Fibroblast of the aortic adventitia (primary cell): Measurements from ENCODE around the gene FSTL5. TPM values are rescaled to one million over a fixed set of nuclear protein-coding genes. Genes with fewer than 3 reads are reported as not detected.

Experiments
- DNase-seq: peaks from one replicate; pipeline ENCODE4 v3.0.0-alpha.2; 2010; ENCODE audit warnings: low read depth
- H3K4me3 ChIP-seq: 2 replicates; pipeline ENCODE4 v1.5.1; 2011; ENCODE audit warnings: low read depth, mild to moderate bottlenecking, control low read depth, low read length, moderate library complexity
- total RNA-seq: library from RNA; depleted of rRNA; stranded (reverse); fragments of >200 nt; gene quantifications from 2 replicates; pipeline ENCODE4 v1.2.3, GENCODE V29; 2012; ENCODE audit warnings: low replicate concordance
- TF ChIP-seq, protein P1 (sequence below): IDR thresholded peaks from 2 replicates; pipeline ENCODE4 v1.5.1; 2011; ENCODE audit warnings: mild to moderate bottlenecking, low read length, control low read depth, inconsistent platforms; ENCODE audit not compliant: insufficient read depth

Gene FSTL5
- total RNA-seq, 1 donor, result under 0.01 TPM

DNA sequence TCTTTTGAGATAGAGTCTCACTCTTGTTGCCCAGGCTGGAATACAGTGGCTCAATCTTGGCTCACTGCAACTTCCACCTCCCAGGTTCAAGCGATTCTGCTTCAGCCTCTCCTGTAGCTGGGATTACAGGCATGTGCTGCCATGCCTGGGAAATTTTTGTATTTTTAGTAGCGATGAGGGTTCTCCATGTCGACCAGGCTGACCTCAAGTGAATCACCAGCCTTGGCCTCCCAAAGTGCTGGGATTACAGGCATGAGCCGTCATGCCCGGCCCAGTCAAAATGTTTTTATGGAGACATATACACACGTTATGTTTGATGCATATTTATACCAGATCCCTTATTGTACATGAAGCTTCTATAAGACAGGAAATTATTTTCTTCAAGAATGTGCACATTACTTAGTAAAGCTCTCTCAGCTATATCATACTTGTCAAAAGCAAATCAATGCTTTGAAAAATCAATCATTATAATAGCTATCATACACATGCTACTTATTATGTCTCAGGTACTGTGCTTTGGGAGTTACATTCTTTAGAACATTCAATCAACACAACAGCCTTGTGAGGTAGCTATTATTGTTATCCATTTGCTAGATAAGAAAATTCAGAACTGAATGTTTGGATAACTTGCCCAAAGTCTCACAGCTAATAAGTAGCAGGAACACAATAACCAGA lies 269.2 kb downstream of the FSTL5 start:
- no peak overlapping the region for H3K4me3 ChIP-seq
- TF ChIP-seq, protein P1, sequence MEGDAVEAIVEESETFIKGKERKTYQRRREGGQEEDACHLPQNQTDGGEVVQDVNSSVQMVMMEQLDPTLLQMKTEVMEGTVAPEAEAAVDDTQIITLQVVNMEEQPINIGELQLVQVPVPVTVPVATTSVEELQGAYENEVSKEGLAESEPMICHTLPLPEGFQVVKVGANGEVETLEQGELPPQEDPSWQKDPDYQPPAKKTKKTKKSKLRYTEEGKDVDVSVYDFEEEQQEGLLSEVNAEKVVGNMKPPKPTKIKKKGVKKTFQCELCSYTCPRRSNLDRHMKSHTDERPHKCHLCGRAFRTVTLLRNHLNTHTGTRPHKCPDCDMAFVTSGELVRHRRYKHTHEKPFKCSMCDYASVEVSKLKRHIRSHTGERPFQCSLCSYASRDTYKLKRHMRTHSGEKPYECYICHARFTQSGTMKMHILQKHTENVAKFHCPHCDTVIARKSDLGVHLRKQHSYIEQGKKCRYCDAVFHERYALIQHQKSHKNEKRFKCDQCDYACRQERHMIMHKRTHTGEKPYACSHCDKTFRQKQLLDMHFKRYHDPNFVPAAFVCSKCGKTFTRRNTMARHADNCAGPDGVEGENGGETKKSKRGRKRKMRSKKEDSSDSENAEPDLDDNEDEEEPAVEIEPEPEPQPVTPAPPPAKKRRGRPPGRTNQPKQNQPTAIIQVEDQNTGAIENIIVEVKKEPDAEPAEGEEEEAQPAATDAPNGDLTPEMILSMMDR, result no peak
- no peak for DNase-seq

DNA sequence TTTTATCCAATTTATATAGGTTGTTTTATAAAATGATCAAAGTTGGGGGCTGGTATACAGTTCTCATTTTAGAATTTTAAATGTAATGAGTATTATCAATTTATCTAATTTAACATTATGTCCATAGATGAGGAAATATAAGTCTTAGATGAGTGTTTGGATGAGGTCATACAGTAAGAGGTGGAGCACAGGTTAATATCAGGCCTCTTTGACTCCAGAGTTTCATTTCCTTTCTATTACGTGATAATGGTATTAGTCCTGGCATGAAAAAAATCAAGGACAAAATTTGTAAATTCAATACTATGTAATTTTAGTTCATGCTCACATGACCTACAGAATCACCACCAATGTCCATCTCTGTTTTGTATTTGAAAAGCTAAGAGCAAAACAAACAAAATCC lies 269.8 kb downstream of the FSTL5 start:
- no peak for DNase-seq
- no peak overlapping the region for H3K4me3 ChIP-seq
- TF ChIP-seq, protein P1, result no peak

DNA sequence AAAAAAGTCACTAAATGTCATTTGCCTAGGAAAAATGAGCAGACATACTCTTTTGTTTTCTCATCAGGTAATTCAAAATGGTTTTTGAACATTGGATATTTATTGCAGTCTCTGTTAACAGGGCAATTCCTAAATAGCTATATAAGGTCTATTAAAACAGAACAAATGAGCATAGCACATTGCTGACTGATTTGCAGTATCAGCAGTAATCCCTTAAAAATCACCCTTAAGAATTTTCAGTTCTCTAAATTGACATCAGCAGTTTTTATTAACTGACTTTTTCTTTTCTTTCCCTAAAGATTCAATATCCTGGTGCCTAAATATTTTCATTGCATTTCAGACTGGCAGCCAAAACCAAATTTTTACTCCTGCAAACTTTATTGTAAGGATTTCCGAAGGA lies 270.2 kb downstream of the FSTL5 start:
- H3K4me3 ChIP-seq, result no peak overlapping the region
- TF ChIP-seq, protein P1, result no peak
- no peak for DNase-seq

DNA sequence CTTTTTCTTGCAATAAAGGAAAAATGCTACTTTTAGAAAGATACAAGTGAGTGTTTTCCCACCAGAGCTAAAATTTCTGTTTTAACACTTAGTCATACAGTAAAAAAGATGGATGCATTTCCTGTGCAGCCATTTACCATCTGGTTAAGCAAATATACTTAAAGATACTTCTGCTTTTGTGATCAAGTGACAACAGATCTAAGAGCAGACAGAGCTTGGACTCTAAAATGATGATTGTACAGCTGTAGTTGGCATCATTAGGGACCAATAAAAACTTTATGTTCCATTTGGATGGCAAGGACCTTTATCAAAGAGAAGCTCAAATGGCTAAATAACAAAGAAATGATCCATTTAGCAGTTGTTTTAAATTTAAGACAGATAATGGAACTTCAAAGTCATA lies 270.8 kb downstream of the FSTL5 start:
- DNase-seq, result no peak
- no peak overlapping the region for H3K4me3 ChIP-seq
- TF ChIP-seq, protein P1, result no peak

DNA sequence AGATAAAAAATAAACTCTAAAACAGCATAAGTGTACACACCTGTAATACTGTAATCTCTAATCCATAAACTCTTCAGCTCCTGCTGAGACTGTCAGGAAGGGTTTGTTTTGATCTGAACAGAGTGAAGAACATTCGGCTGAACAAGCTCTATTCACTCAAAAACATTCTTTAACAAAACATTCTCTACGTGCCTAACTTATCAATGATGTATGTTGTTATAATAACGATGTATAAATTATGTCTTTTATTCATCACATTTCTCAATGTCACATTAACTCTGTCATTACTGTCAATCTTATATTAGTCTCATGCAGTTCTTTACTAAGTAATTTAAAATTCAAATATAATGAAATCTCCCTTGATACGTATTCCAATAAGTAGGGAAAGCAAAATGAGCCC lies 280.6 kb downstream of the FSTL5 start:
- no peak overlapping the region for H3K4me3 ChIP-seq
- DNase-seq, result no peak
- TF ChIP-seq, protein P1, result no peak

DNA sequence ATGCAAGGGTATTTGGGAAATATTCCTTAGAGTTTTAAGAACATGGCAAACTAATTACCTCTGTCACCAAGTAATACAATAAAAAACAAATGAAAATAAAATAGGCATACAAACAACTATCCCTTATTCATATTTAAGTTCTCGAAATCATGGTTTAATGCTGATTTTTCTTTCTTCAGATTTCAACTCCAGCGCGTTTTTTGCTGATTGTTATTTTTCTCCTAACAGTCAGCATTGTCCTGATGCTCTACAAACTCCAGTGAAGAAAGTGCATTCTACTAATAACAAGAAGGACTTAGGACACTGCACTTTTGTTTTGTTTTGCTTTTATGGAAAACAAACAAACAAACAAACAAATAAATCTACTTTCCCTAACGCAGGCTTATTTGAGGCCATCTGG lies 282.4 kb downstream of the FSTL5 start:
- DNase-seq, result no peak
- TF ChIP-seq, protein P1, result no peak
- no peak overlapping the region for H3K4me3 ChIP-seq

DNA sequence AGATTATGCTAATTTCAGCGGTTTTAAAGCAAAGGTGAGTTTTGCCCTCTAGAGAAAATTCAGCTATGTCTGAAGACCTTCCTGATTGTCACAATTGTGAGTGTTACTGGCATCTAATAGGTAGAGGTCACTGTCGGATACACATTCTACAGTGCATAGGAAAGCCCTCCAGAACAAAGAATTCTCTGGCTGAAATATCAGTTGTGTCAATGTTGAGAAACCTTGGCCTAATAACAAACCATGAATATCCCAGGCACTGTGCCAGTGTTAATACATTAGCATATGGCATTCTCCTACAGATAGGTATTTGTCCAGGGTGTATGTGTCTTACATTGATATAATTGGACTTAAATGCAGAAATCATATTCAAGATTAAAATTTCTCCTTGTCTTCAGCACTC lies 294.3 kb downstream of the FSTL5 start:
- H3K4me3 ChIP-seq, result no peak overlapping the region
- no peak for DNase-seq
- TF ChIP-seq, protein P1, result no peak
